PC-3 (cell line): Measurements from ENCODE around the gene RGS7. TPM values are rescaled to one million over a fixed set of nuclear protein-coding genes. Genes with fewer than 3 reads are reported as not detected.

Experiments used
- ATAC-seq: fragments of 200-7000 bp; cut with Tn5 transposase; 2 replicates; pipeline ENCODE4 v1.9.1; 2020; ENCODE audit warnings: mild to moderate bottlenecking, moderate library complexity
- BruUV-seq: library from RNA; stranded (reverse); fragments of 400-500 nt; replicated peaks from 2 replicates; lab custom pipeline; 2021; lab: Mats Ljungman, UMichigan
- CTCF ChIA-PET: fragments of 300-600 bp; sonication (Branson Sonifier 250); formaldehyde crosslinking; loops from one replicate; lab custom pipeline; 2022; ENCODE audit warnings: antibody characterized with exemption; lab: Charles Lee
- POLR2A ChIA-PET: fragments of 300-600 bp; sonication (Branson Sonifier 250); formaldehyde crosslinking; loops from one replicate; lab custom pipeline; 2022; ENCODE audit warnings: antibody characterized with exemption; ENCODE audit not compliant: unreplicated experiment; lab: Charles Lee
- DNase-seq: peaks from one replicate; pipeline ENCODE4 v3.0.0-alpha.2; 2015
- H2AFZ ChIP-seq: fragments of 300-600 bp; sonication (generic); 2 replicates; pipeline ENCODE4 v1.6.0; 2016; ENCODE audit warnings: antibody characterized with exemption, low read length
- H3F3A ChIP-seq: fragments of 300-600 bp; sonication (generic); one replicate; pipeline ENCODE4 v1.6.0; 2017; ENCODE audit warnings: antibody characterized with exemption, low read length, control low read depth, mild to moderate bottlenecking; ENCODE audit not compliant: unreplicated experiment
- H3K27ac ChIP-seq: fragments of 300-600 bp; sonication (generic); 2 replicates; pipeline ENCODE4 v1.5.1; 2016; ENCODE audit warnings: mild to moderate bottlenecking, low read length
- H3K27me3 ChIP-seq: fragments of 300-600 bp; sonication (generic); 2 replicates; pipeline ENCODE4 v1.6.1; 2016; ENCODE audit warnings: low read length, mixed read lengths
- H3K36me3 ChIP-seq: fragments of 300-600 bp; sonication (generic); 2 replicates; pipeline ENCODE4 v1.6.1; 2016; ENCODE audit warnings: low read depth, mixed run types, low read length, mixed read lengths
- H3K4me1 ChIP-seq: fragments of 300-600 bp; sonication (generic); 2 replicates; pipeline ENCODE4 v1.5.1; 2016; ENCODE audit warnings: low read length; ENCODE audit not compliant: insufficient read depth
- H3K4me2 ChIP-seq: fragments of 300-600 bp; sonication (generic); 2 replicates; pipeline ENCODE4 v1.6.0; 2016; ENCODE audit warnings: low read length
- H3K4me3 ChIP-seq: fragments of 300-600 bp; sonication (generic); 2 replicates; pipeline ENCODE4 v1.5.1; 2016; ENCODE audit warnings: mild to moderate bottlenecking, low read length, mixed read lengths
- H3K79me2 ChIP-seq: fragments of 300-600 bp; sonication (generic); 2 replicates; pipeline ENCODE4 v1.6.1; 2017; ENCODE audit warnings: low read length, mixed read lengths
- H3K9ac ChIP-seq: fragments of 300-600 bp; sonication (generic); 2 replicates; pipeline ENCODE4 v1.6.0; 2016; ENCODE audit warnings: mild to moderate bottlenecking, low read length
- H3K9me2 ChIP-seq: fragments of 300-600 bp; sonication (generic); replicated peaks from 2 replicates; pipeline ENCODE4 v1.6.1; 2016; ENCODE audit warnings: mixed run types, low read length, mixed read lengths
- H3K9me3 ChIP-seq: fragments of 300-600 bp; sonication (generic); 2 replicates; pipeline ENCODE4 v1.6.1; 2016; ENCODE audit warnings: low read length, mixed read lengths
- H4K20me1 ChIP-seq: fragments of 300-600 bp; sonication (generic); 2 replicates; pipeline ENCODE4 v1.6.1; 2016; ENCODE audit warnings: low read length, mixed read lengths
- EZH2 ChIP-seq: fragments of 300-600 bp; sonication (generic); IDR thresholded peaks from one replicate; pipeline ENCODE4 v1.6.1; 2017; ENCODE audit warnings: antibody characterized with exemption, mild to moderate bottlenecking, low read length; ENCODE audit not compliant: unreplicated experiment
- EZH2phosphoT487 ChIP-seq: fragments of 300-600 bp; sonication (generic); IDR thresholded peaks from 2 replicates; pipeline ENCODE4 v1.6.1; 2018; ENCODE audit warnings: mild to moderate bottlenecking, antibody characterized with exemption, low read length, borderline replicate concordance
- intact Hi-C: fragments of 100-400 bp; cut with micrococcal nuclease; formaldehyde crosslinking; loops from 2 replicates; pipeline ENCODE4 v1.9.0; 2023
- total RNA-seq: library from RNA; depleted of rRNA; stranded (reverse); fragments of >200 nt; gene quantifications from 2 replicates; pipeline ENCODE4 v1.2.3, GENCODE V29; 2014
- TF ChIP-seq, protein P1 (sequence below): fragments of 300-600 bp; sonication (generic); conservative IDR thresholded peaks from 2 replicates; pipeline ENCODE4 v1.5.1; 2017; ENCODE audit warnings: antibody characterized with exemption, low read depth, mild to moderate bottlenecking, low read length

Gene RGS7
- total RNA-seq, 1 experiment from 2014 or later = 0.15 TPM

- BruUV-seq = no TSS peak
- TF ChIP-seq EZH2phosphoT487 = no peak
- no peaks in the 10 kb centered on the region for H4K20me1 ChIP-seq
- POLR2A ChIA-PET = no interaction called here
- no peaks in the 10 kb centered on the region for H3K36me3 ChIP-seq
- H3K4me3 ChIP-seq = no peak overlapping the region
- no peaks in the 10 kb centered on the region for H3K27me3 ChIP-seq
- H3F3A ChIP-seq = no peaks in the 10 kb centered on the region
- DNase-seq (peak; percentile 64), ATAC-seq (peak; percentile 68)
- CTCF ChIA-PET = no interaction called here
- H3K79me2 ChIP-seq = no peaks in the 10 kb centered on the region
- H3K4me2 ChIP-seq = peak overlapping the region; percentile 20
- H3K9me2 ChIP-seq = no peaks in the 10 kb centered on the region
- H3K9ac ChIP-seq = no peak overlapping the region
- peaks cover 19% of the 10 kb centered on the region for H3K4me1 ChIP-seq
- intact Hi-C loops = no loop called here
- H2AFZ ChIP-seq = no peak overlapping the region
- no peak overlapping the region for H3K27ac ChIP-seq
- no peaks in the 10 kb centered on the region for H3K9me3 ChIP-seq
Observed at GRCh38 chr1:240811256-240811655, 545.7 kb downstream of the RGS7 start.

DNA sequence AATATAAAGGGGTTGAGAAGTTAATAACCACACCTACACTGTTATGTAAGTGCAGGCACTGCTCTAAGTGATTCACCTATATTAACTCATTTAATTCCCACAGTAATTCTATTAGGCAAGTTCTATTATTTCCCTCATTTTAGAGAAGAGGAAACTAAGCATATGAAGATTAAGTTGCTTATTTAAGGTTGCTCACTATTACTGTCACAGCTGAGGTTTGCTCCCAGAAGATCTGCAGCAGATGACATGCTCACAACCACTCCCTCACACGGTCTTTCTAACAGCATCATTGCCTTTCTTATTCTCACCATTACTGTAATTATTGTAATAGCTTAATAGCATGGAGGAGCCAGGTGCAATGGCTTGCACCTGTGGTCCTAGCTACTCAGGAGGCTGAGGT is 548.6 kb downstream of the RGS7 start:
- BruUV-seq = no TSS peak
- ATAC-seq = no peak
- Histone ChIP-seq H2AFZ (no peak overlapping the region), H4K20me1 (no peaks in the 10 kb centered on the region), H3K9me2 (no peaks in the 10 kb centered on the region), H3K79me2 (no peaks in the 10 kb centered on the region), H3F3A (no peaks in the 10 kb centered on the region), H3K4me3 (no peak overlapping the region), H3K9me3 (no peaks in the 10 kb centered on the region), H3K4me1 (peaks cover 28% of the 10 kb centered on the region), H3K27ac (no peak overlapping the region), H3K4me2 (no peak overlapping the region), H3K36me3 (no peaks in the 10 kb centered on the region), H3K9ac (no peak overlapping the region), H3K27me3 (no peaks in the 10 kb centered on the region)
- intact Hi-C loops = no loop called here
- POLR2A ChIA-PET = no interaction called here
- CTCF ChIA-PET = no interaction called here
- no peak for DNase-seq
- TF ChIP-seq EZH2phosphoT487 (no peak), EZH2 (no peak)
- TF ChIP-seq, protein P1, sequence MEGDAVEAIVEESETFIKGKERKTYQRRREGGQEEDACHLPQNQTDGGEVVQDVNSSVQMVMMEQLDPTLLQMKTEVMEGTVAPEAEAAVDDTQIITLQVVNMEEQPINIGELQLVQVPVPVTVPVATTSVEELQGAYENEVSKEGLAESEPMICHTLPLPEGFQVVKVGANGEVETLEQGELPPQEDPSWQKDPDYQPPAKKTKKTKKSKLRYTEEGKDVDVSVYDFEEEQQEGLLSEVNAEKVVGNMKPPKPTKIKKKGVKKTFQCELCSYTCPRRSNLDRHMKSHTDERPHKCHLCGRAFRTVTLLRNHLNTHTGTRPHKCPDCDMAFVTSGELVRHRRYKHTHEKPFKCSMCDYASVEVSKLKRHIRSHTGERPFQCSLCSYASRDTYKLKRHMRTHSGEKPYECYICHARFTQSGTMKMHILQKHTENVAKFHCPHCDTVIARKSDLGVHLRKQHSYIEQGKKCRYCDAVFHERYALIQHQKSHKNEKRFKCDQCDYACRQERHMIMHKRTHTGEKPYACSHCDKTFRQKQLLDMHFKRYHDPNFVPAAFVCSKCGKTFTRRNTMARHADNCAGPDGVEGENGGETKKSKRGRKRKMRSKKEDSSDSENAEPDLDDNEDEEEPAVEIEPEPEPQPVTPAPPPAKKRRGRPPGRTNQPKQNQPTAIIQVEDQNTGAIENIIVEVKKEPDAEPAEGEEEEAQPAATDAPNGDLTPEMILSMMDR = no peak

- POLR2A ChIA-PET = no interaction called here
- no TSS peak for BruUV-seq
- no peak overlapping the region for H3K27ac ChIP-seq
Observed at GRCh38 chr1:240806200-240806745, 550.7 kb downstream of the RGS7 start.

More at GRCh38 chr1:240806200-240806745, 550.7 kb downstream of the RGS7 start:
- Histone ChIP-seq H3K27me3 (no peaks in the 10 kb centered on the region), H3K4me3 (no peak overlapping the region), H3K9ac (no peak overlapping the region), H4K20me1 (no peaks in the 10 kb centered on the region), H3K9me3 (no peaks in the 10 kb centered on the region), H3K4me1 (peaks cover 45% of the 10 kb centered on the region), H3K9me2 (no peaks in the 10 kb centered on the region), H2AFZ (no peak overlapping the region), H3K79me2 (no peaks in the 10 kb centered on the region), H3K4me2 (no peak overlapping the region; the same call in 1 of the 2 replicates), H3F3A (peaks cover 7% of the 10 kb centered on the region), H3K36me3 (no peaks in the 10 kb centered on the region)
- TF ChIP-seq, protein P1 = no peak
- no peak for TF ChIP-seq EZH2phosphoT487
- TF ChIP-seq EZH2 = no peak
- peak; percentile 75 for DNase-seq
- no peak for ATAC-seq
- CTCF ChIA-PET = interaction anchor here (0.5 kb wide), 1 partner anchor 47 kb away, joined by 4 read pairs; no protein-coding TSS in a partner anchor
- intact Hi-C loops = no loop called here
